GM21447 (cell line): ENCODE measurements around the gene DIPK1B.
"Not testable (repeated sequence)": the region's sequence is repeated elsewhere in the genome, so short reads cannot be mapped to it uniquely, and the experiment has no call there.

Experiments
- ATAC-seq: cut with Tn5 transposase; IDR thresholded peaks from one replicate; pipeline ENCODE4 v1.9.1; 2021; ENCODE audit not compliant: unreplicated experiment

The DIPK1B gene

DNA sequence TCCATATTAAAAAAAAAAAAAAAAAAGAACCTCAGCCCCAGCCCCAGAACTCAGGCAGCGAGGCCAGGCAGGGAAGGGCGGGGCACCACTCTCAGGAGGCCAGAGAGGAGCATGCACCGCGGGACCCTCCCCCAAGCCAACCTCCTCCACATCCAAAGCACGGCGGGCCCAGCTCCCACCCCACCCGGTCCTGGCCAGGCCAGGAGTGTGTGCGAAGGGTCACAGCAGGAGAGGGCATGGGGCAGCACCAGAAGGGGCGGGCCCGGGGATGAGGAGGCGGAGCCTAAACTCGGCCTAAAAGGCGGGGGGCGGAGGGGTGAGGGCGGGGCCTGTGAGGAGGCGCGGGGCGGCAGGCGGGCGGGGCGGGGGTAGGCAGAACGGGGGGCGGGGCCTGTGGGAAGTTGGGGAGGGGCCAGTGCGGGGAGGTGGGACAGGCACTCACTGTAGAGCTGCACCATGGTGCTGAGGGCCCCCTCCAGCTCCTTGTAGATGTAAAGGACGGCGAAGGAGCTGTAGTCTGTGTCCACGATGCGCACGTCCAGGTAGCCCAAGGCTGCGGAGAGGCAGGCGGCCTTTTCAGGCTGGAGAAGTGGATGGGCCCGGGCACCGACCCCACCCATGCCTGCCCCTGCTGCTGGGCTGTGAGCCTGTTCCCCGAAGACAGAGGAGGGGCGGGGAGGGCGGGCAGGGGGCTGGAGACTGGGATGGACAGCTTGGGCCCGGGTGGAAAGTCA, 50.7 kb downstream of the DIPK1B start:
- ATAC-seq = no peak

- no peak for ATAC-seq
Observed at GRCh38 chr9:136763649-136764035, 51.3 kb downstream of the DIPK1B start.

- no peak for ATAC-seq
Observed at GRCh38 chr9:136764301-136764891, 52.0 kb downstream of the DIPK1B start, which contains the start of gene LCN15. LCN15 (minus strand) TSS chr9:136764518; CDS start chr9:136764488, 30 bp downstream.

GRCh38 chr9:136765041-136765440, 52.7 kb downstream of the DIPK1B start:
- ATAC-seq = no peak

DNA sequence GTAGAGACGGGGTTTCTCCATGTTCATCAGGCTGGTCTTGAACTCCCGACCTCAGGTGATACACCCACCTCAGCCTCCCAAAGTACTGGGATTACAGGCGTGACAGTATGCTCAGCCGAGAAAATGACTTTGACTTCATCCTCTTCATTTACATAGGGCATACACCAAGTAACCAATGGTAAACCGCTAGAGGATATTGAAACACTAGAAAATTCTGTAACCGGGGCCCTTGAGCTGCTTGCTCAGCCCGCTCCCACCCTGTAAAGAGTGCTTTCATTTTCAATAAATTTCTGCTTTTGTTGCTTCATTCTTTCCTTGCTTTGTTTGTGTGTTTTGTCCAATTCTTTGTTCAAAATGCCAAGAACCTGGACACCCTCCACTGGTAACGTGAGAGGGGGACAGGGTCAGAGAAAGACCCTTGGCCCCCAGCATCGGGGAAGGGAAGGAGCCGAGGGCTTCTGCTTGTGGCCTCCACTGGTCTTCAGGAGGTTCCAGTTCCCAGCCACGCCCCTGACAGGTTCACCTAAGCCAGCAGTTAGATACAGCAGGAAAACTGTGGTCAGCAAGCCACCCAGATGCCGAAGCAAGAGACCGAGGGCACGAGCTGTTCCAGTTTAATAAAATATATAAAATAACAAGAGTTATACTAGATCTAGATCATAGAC, 53.5 kb downstream of the DIPK1B start:
- ATAC-seq = peak; percentile 63

DNA sequence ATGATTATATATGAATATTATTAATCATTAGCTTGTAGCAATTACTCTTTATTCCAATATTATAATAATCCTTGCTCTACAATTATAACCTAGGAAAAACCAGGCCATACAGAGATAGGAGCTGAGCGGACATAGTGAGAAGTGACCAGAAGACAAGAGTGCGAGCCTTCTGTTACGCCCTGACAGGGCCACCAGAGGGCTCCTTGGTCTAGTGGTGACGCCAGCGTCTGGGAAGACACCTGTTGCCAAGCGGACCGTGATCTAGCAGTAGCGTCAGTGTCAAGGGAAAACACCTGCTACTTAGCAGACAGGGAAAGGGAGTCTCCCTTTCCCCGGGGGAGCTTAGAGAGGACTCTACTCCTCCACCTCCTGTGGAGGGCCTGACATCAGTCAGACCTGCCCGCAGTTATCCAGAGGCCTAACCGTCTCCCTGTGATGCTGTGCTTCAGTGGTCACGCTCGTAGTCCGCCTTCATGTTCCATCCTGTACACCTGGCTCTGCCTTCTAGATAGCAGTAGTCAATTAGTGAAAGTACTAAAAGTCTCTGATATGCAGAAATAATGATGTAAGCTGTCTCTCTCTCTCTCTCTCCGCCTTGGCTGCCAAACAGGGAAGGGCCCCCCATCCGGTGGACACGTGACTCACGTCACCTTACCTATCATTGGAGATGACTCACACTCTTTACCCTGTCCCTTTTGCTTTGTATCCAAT, 54.2 kb downstream of the DIPK1B start:
- not testable (repeated sequence) for ATAC-seq

DNA sequence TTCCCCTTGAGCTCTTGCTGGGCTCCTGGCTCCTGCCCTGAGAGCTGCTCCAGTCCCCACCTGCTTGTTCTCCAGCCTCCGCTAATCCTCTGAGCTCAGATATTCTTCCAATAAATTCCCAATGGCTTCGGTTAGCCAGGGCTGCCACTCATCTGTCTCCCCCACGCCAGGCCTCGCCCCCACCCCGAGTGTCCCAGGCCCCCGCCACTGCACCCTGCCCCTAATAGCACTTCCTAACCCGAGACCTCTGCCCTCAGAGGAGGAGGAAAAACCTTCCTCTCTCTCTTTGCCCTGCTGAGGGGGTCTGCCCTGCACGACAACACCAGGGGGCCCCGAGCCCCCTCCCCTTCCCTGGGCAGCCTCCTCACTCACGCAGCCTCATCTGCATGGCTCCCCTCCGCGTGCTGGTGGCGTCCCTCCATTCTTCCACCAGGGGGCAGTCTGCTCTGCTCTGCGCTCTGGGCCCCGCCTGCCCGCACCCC, 57.4 kb downstream of the DIPK1B start:
- ATAC-seq = no peak

- ATAC-seq = no peak
Observed at GRCh38 chr9:136771907-136772415, 59.6 kb downstream of the DIPK1B start.

- ATAC-seq = no peak
Observed at GRCh38 chr9:136773386-136774044, 61.1 kb downstream of the DIPK1B start.
